Mammary epithelial cell (primary cell): ENCODE data around the gene FRMPD1.

Experiments used
- CTCF ChIP-seq, 2 donors: IDR thresholded peaks in 1 of 2; conservative IDR thresholded peaks in 1 of 2; 2 replicates each; pipeline ENCODE4 v1.5.1; 2011 to 2012; ENCODE audit warnings: inconsistent platforms in 2 of 2, low read length in 2 of 2, mild to moderate bottlenecking in 2 of 2, control low read depth in 1 of 2, low read depth in 1 of 2; ENCODE audit not compliant: insufficient read depth in 1 of 2; ENCODE audit errors: extremely low read depth in 1 of 2
- EZH2 ChIP-seq: IDR thresholded peaks from 2 replicates; pipeline ENCODE4 v1.6.1; 2012; ENCODE audit warnings: low read length, inconsistent platforms, borderline replicate concordance

- TF ChIP-seq CTCF (conservative IDR thresholded peaks at IDR 0.05 in 1 of 2, IDR thresholded peaks at IDR 0.05 in 1 of 2; ENCODE audit: extremely low read depth in 1 of 2, insufficient read depth in 1 of 2, low read depth in 1 of 2, low read length in 2 of 2), result no peak
- no peak for TF ChIP-seq EZH2
Measured at GRCh38 chr9:37645903-37646506, 4.7 kb upstream of the FRMPD1 start.
